ENCODE measurements around the gene CNTNAP4.

CNTNAP4 gene

GRCh38 chr16:76276745-76277438, at the start of gene CNTNAP4:
CNTNAP4 (plus strand) TSS chr16:76277401; CDS start chr16:76277663, 262 bp downstream.
- DNase-seq (ENCODE audit: low spot score), result no peak

- no peak for DNase-seq (ENCODE audit: low spot score)
Observed at GRCh38 chr16:76228546-76229146, 48.6 kb upstream of the CNTNAP4 start.

GRCh38 chr16:76232704-76233103, 44.5 kb upstream of the CNTNAP4 start:
- no peak for DNase-seq (ENCODE audit: low spot score)

- peak; percentile 23 for DNase-seq (ENCODE audit: low spot score)
Observed at GRCh38 chr16:76235025-76235424, 42.2 kb upstream of the CNTNAP4 start.

- DNase-seq (ENCODE audit: low spot score), result no peak
Observed at GRCh38 chr16:76235426-76235825, 41.8 kb upstream of the CNTNAP4 start.

GRCh38 chr16:76237471-76237870, 39.7 kb upstream of the CNTNAP4 start:
- no peak for DNase-seq (ENCODE audit: low spot score)

GRCh38 chr16:76241755-76242154, 35.4 kb upstream of the CNTNAP4 start:
- DNase-seq (ENCODE audit: low spot score), result no peak

- DNase-seq (ENCODE audit: low spot score), result no peak
Observed at GRCh38 chr16:76243620-76244019, 33.6 kb upstream of the CNTNAP4 start.

- DNase-seq (ENCODE audit: low spot score), result no peak
Observed at GRCh38 chr16:76246587-76246986, 30.6 kb upstream of the CNTNAP4 start.

- peak; percentile 15 for DNase-seq (ENCODE audit: low spot score)
Observed at GRCh38 chr16:76265434-76266045, 11.7 kb upstream of the CNTNAP4 start.

- DNase-seq (ENCODE audit: low spot score), result no peak
Observed at GRCh38 chr16:76268824-76269223, 8.4 kb upstream of the CNTNAP4 start.

GRCh38 chr16:76277460-76278030, 344 bp downstream of the CNTNAP4 start:
- no peak for DNase-seq (ENCODE audit: low spot score)

GRCh38 chr16:76278086-76278485, 885 bp downstream of the CNTNAP4 start:
- DNase-seq (ENCODE audit: low spot score), result no peak

- peak; percentile 27 for DNase-seq (ENCODE audit: low spot score)
Observed at GRCh38 chr16:76278980-76279379, 1.8 kb downstream of the CNTNAP4 start.

- no peak for DNase-seq (ENCODE audit: low spot score)
Observed at GRCh38 chr16:76280421-76281215, 3.4 kb downstream of the CNTNAP4 start.

- DNase-seq (ENCODE audit: low spot score), result no peak
Observed at GRCh38 chr16:76287466-76287865, 10.3 kb downstream of the CNTNAP4 start.

GRCh38 chr16:76292218-76292617, 15.0 kb downstream of the CNTNAP4 start:
- DNase-seq (ENCODE audit: low spot score), result no peak

GRCh38 chr16:76293980-76294379, 16.8 kb downstream of the CNTNAP4 start:
- peak; percentile 6 for DNase-seq (ENCODE audit: low spot score)

- DNase-seq (ENCODE audit: low spot score), result peak; percentile 10
Observed at GRCh38 chr16:76294396-76295214, 17.4 kb downstream of the CNTNAP4 start.

- DNase-seq (ENCODE audit: low spot score), result no peak
Observed at GRCh38 chr16:76297941-76298340, 20.7 kb downstream of the CNTNAP4 start.

- no peak for DNase-seq (ENCODE audit: low spot score)
Observed at GRCh38 chr16:76303637-76304314, 26.6 kb downstream of the CNTNAP4 start.
